ENCODE results near the gene ARHGAP19. TPM values are rescaled to one million over a fixed set of nuclear protein-coding genes. Genes with fewer than 3 reads are reported as not detected.
A peak's percentile ranks its signal among the peaks of the same experiment; 100 is the strongest.

The ARHGAP19 gene
- total and polyA plus RNA-seq, 2 of the 8 experiments (the other 6 are each of a cell fraction or from before 2014, with no cell fraction given), result 13.3 to 32.1 TPM

DNA sequence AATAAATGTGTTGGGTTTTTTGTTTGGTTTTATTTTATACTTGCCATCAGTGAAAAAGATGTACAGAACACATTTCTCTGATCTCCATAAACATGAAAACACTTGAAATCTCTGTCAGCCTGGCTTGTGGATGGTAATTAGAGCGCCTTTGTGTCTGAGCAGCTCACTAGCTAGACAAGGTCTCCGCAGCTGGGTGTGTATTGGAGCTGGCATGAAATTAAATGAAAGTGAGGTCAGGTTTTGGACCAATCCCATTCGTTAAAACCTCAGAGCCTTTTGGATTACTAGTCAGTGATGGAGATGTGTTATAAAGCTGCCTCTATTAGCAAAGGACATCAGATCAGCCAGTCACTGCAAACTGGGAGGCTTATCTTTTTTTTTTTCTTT, 29.4 kb upstream of the ARHGAP19 start:
- no peak overlapping the region for H2BK5ac ChIP-seq (ENCODE audit: low read depth, low read length)
- H3K27ac ChIP-seq (ENCODE audit: low read depth, low read length), result no peak overlapping the region
- peaks cover 6 to 23% (median 20%) of the 10 kb centered on the region in 4 experiments for H3K27me3 ChIP-seq (replicated peaks in 1 of 4; ENCODE audit: control insufficient read depth in 3 of 4, extremely low read depth in 1 of 4, insufficient read depth in 3 of 4, low read length in 3 of 4)
- DNase-seq (ENCODE audit: low read depth in 1 of 2, low spot score in 2 of 2), result no peak
- H2BK12ac ChIP-seq (ENCODE audit: low read depth, low read length), result 0 out of 2 replicates have a peak overlapping the region, but pooled peaks have one; percentile 13
- no peaks in the 10 kb centered on the region for H3K79me1 ChIP-seq (ENCODE audit: low read depth, low read length)
- no peak overlapping the region for H2BK15ac ChIP-seq (ENCODE audit: low read length)
- H2AFZ ChIP-seq (ENCODE audit: low read length), result no peak overlapping the region
- no peak overlapping the region for H4K8ac ChIP-seq (ENCODE audit: extremely low read depth, insufficient read depth, low read length)
- H3K4me3 ChIP-seq (ENCODE audit: extremely low read depth in 1 of 4, insufficient read depth in 2 of 4, low read depth in 3 of 4, low read length in 4 of 4), result peak overlapping the region; percentile 2 to 79 (median 62); a peak in 7 of 8 replicates
- H3K4me2 ChIP-seq (ENCODE audit: insufficient read depth in 1 of 2, low read depth in 2 of 2, low read length in 2 of 2), result peak overlapping the region; percentile 87 to 97
- H3K79me2 ChIP-seq (ENCODE audit: control insufficient read depth in 1 of 2, insufficient read depth in 2 of 2, low read length in 2 of 2), result no peaks in the 10 kb centered on the region
- H3K23me2 ChIP-seq (ENCODE audit: low read depth, low read length), result peaks cover 19% of the 10 kb centered on the region
- H2AK5ac ChIP-seq (ENCODE audit: low read depth, low read length), result no peak overlapping the region
- H4K91ac ChIP-seq (replicated peaks; ENCODE audit: insufficient read length, low read length), result no peak overlapping the region
- H3K56ac ChIP-seq (replicated peaks; ENCODE audit: insufficient read length, low read depth, low read length), result no peak overlapping the region
- no peak overlapping the region for H3K4ac ChIP-seq (replicated peaks; ENCODE audit: insufficient read length, low read depth, low read length)
- no peak overlapping the region for H3K9ac ChIP-seq (replicated peaks in 1 of 4; ENCODE audit: extremely low read depth in 1 of 4, low read depth in 3 of 4, low read length in 3 of 4)
- CTCF ChIA-PET (ENCODE audit: partially characterized antibody), result interaction anchor here (0.6 to 1.5 kb wide), 6 partner anchors 9 to 89 kb away, joined by 3 to 6 read pairs (median 4); no protein-coding TSS in a partner anchor
- no peaks in the 10 kb centered on the region for H3K36me3 ChIP-seq (ENCODE audit: control insufficient read depth in 2 of 4, insufficient read depth in 4 of 4, low read length in 3 of 4)
- H3K14ac ChIP-seq (ENCODE audit: insufficient read length), result no peak overlapping the region
- POLR2A ChIA-PET (ENCODE audit: partially characterized antibody), result interaction anchor here (0.6 to 5.5 kb wide), 3 partner anchors 11 to 31 kb away, joined by 3 to 75 read pairs (median 3); partner anchors contain the start of gene FRAT2
- H3K9me3 ChIP-seq (ENCODE audit: insufficient read depth in 2 of 2, low read depth in 1 of 2, low read length in 1 of 2), result no peaks in the 10 kb centered on the region
- H4K5ac ChIP-seq (ENCODE audit: insufficient read length, low read depth, low read length), result no peak overlapping the region
- FAIRE-seq, result no peak
- H3K18ac ChIP-seq (ENCODE audit: extremely low read depth, low read length), result no peak overlapping the region
- no peak overlapping the region for H2BK120ac ChIP-seq (replicated peaks; ENCODE audit: low read depth, low read length)
- H4K20me1 ChIP-seq (replicated peaks in 1 of 2; ENCODE audit: control insufficient read depth in 1 of 2, insufficient read depth in 2 of 2, low read length in 2 of 2), result no peaks in the 10 kb centered on the region
- WGBS, 2 experiments (ENCODE audit: extremely low coverage in 1 of 2, insufficient coverage in 1 of 2, insufficient read length in 1 of 2, insufficient replicate concordance in 2 of 2, low coverage in 1 of 2, low lambda C conversion rate in 2 of 2, missing lambda C conversion rate in 1 of 2), result 61% methylated on average over 3 of the region's 3 CpGs; no CpG with 5 or more reads in 1 of the 2 experiments
- peaks cover 0 to 15% (median 12%) of the 10 kb centered on the region in 4 experiments; a peak in 6 of 7 replicates for H3K4me1 ChIP-seq (replicated peaks in 1 of 4; ENCODE audit: control insufficient read depth in 3 of 4, insufficient read depth in 4 of 4, low read length in 3 of 4)
- H2BK20ac ChIP-seq (ENCODE audit: low read length), result no peak overlapping the region
- H3K23ac ChIP-seq (ENCODE audit: insufficient read length), result no peak overlapping the region
- TF ChIP-seq, protein P1, sequence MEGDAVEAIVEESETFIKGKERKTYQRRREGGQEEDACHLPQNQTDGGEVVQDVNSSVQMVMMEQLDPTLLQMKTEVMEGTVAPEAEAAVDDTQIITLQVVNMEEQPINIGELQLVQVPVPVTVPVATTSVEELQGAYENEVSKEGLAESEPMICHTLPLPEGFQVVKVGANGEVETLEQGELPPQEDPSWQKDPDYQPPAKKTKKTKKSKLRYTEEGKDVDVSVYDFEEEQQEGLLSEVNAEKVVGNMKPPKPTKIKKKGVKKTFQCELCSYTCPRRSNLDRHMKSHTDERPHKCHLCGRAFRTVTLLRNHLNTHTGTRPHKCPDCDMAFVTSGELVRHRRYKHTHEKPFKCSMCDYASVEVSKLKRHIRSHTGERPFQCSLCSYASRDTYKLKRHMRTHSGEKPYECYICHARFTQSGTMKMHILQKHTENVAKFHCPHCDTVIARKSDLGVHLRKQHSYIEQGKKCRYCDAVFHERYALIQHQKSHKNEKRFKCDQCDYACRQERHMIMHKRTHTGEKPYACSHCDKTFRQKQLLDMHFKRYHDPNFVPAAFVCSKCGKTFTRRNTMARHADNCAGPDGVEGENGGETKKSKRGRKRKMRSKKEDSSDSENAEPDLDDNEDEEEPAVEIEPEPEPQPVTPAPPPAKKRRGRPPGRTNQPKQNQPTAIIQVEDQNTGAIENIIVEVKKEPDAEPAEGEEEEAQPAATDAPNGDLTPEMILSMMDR (IDR thresholded peaks at IDR 0.05; ENCODE audit: control extremely low read depth in 1 of 3, insufficient read depth in 1 of 3, low read depth in 1 of 3, low read length in 3 of 3), result no peak
- TF ChIP-seq, protein P2, sequence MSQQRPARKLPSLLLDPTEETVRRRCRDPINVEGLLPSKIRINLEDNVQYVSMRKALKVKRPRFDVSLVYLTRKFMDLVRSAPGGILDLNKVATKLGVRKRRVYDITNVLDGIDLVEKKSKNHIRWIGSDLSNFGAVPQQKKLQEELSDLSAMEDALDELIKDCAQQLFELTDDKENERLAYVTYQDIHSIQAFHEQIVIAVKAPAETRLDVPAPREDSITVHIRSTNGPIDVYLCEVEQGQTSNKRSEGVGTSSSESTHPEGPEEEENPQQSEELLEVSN (IDR thresholded peaks at IDR 0.05), result no peak
- TF ChIP-seq CEBPB (IDR thresholded peaks at IDR 0.05; ENCODE audit: low read depth, low read length) (no peak), PHF8 (conservative IDR thresholded peaks at IDR 0.05; ENCODE audit: low read depth, low read length) (no peak), RNF2 (IDR thresholded peaks at IDR 0.05; ENCODE audit: borderline replicate concordance, low read depth, low read length, missing control alignments, poor library complexity, severe bottlenecking) (no peak), BRCA1 (IDR thresholded peaks at IDR 0.05; ENCODE audit: low read depth, low read length) (no peak), SIX5 (IDR thresholded peaks at IDR 0.05; ENCODE audit: low read depth, low read length) (no peak), TBP (IDR thresholded peaks at IDR 0.05; ENCODE audit: low read depth, low read length) (no peak), SRF (IDR thresholded peaks at IDR 0.05; ENCODE audit: low read depth, low read length) (no peak), RAD21 (IDR thresholded peaks at IDR 0.05 in 1 of 2, conservative IDR thresholded peaks at IDR 0.05 in 1 of 2; ENCODE audit: low read depth in 2 of 2, low read length in 2 of 2) (no peak)
